Cardiac muscle cell (in vitro differentiated cells and primary cell): Measurements from ENCODE around the gene AP1S1. TPM values are rescaled to one million over a fixed set of nuclear protein-coding genes. Genes with fewer than 3 reads are reported as not detected.
A peak's percentile ranks its signal among the peaks of the same experiment; 100 is the strongest.

Experiments used
- DNase-seq, 2 donors: peaks; one replicate each; pipeline versions ENCODE4 v3.0.0 to v3.0.0-alpha.2; 2010 to 2017; ENCODE audit warnings: low read depth in 1 of 2, low spot score in 1 of 2
- H3K27ac ChIP-seq: fragments of 200-600 bp; sonication (generic); 2 replicates; pipeline ENCODE4 v1.5.1; 2016
- H3K27me3 ChIP-seq: fragments of 200-600 bp; sonication (generic); 2 replicates; pipeline ENCODE4 v1.6.0; 2016; ENCODE audit warnings: control low read depth
- H3K36me3 ChIP-seq: fragments of 200-600 bp; sonication (generic); 2 replicates; pipeline ENCODE4 v1.5.1; 2016; ENCODE audit warnings: control low read depth
- H3K4me1 ChIP-seq: fragments of 200-600 bp; sonication (generic); 2 replicates; pipeline ENCODE4 v1.8.1; 2017; ENCODE audit warnings: low read depth, mild to moderate bottlenecking, mixed run types
- H3K4me3 ChIP-seq: fragments of 200-600 bp; sonication (generic); 2 replicates; pipeline ENCODE4 v1.5.1; 2016; ENCODE audit warnings: mild to moderate bottlenecking
- H3K9me3 ChIP-seq: fragments of 200-600 bp; sonication (generic); 2 replicates; pipeline ENCODE4 v1.5.1; 2017; ENCODE audit warnings: low read depth, mild to moderate bottlenecking, control low read depth
- CTCF ChIP-seq: IDR thresholded peaks from 2 replicates; pipeline ENCODE4 v1.5.1; 2012; ENCODE audit warnings: low read depth, mild to moderate bottlenecking, low read length
- polyA plus RNA-seq: library from polyadenylated mRNA; unstranded; fragments of >200 nt; fragmentation: Nextera tagmentation; extraction: Ambion mirVana; gene quantifications from 2 replicates; pipeline ENCODE4 v1.2.1, GENCODE V29; 2016
- total RNA-seq: library from RNA; depleted of rRNA; stranded (reverse); fragments of >200 nt; gene quantifications from 2 replicates; pipeline ENCODE4 v1.2.3, GENCODE V29; 2016

The AP1S1 gene
- total and polyA plus RNA-seq, 2 experiments from 2014 or later: 10.1 to 51.5 TPM

- Histone ChIP-seq H3K4me3 (peak overlapping the region; percentile 13), H3K27me3 (peaks cover 74% of the 10 kb centered on the region), H3K4me1 (peaks cover 5% of the 10 kb centered on the region), H3K9me3 (no peaks in the 10 kb centered on the region), H3K36me3 (no peaks in the 10 kb centered on the region), H3K27ac (no peak overlapping the region)
- no peak for DNase-seq
- TF ChIP-seq CTCF: no peak
Measured at GRCh38 chr7:101179117-101179516, 24.8 kb downstream of the AP1S1 start.

- no peaks in the 10 kb centered on the region for H3K36me3 ChIP-seq
- peaks cover 71% of the 10 kb centered on the region for H3K27me3 ChIP-seq
- no peak for DNase-seq
- peaks cover 5% of the 10 kb centered on the region for H3K4me1 ChIP-seq
- H3K9me3 ChIP-seq: no peaks in the 10 kb centered on the region
- peak overlapping the region; percentile 15 for H3K4me3 ChIP-seq
- no peak for TF ChIP-seq CTCF
- no peak overlapping the region for H3K27ac ChIP-seq
Measured at GRCh38 chr7:101179713-101180112, 25.4 kb downstream of the AP1S1 start.

GRCh38 chr7:101180130-101180755 is 26.0 kb downstream of the AP1S1 start, which contains the start of gene NAT16:
NAT16 (minus strand) TSS chr7:101180293; CDS start chr7:101174807, 5,486 bp downstream.
- TF ChIP-seq CTCF: no peak
- no peak for DNase-seq
- H3K4me3 ChIP-seq: peak within 1 kb of the TSS; percentile 15

GRCh38 chr7:101185258-101185839 is 31.1 kb downstream of the AP1S1 start:
- no peak for TF ChIP-seq CTCF
- no peaks in the 10 kb centered on the region for H3K4me1 ChIP-seq
- no peak for DNase-seq

More at GRCh38 chr7:101180130-101180755, 26.0 kb downstream of the AP1S1 start, which contains the start of gene NAT16:
- H3K36me3 ChIP-seq: no peaks in the 10 kb centered on the region
- H3K9me3 ChIP-seq: no peaks in the 10 kb centered on the region
- H3K27me3 ChIP-seq: peaks cover 68% of the 10 kb centered on the region
- peaks cover 5% of the 10 kb centered on the region for H3K4me1 ChIP-seq
- no peak within 1 kb of the TSS for H3K27ac ChIP-seq

GRCh38 chr7:101186194-101186593 is 31.9 kb downstream of the AP1S1 start:
- Histone ChIP-seq H3K9me3 (no peaks in the 10 kb centered on the region), H3K4me3 (no peak overlapping the region), H3K27me3 (peaks cover 16% of the 10 kb centered on the region), H3K27ac (no peak overlapping the region), H3K4me1 (no peaks in the 10 kb centered on the region), H3K36me3 (no peaks in the 10 kb centered on the region)
- no peak for DNase-seq
- TF ChIP-seq CTCF: no peak

More at GRCh38 chr7:101185258-101185839, 31.1 kb downstream of the AP1S1 start:
- H3K27ac ChIP-seq: no peak overlapping the region
- H3K27me3 ChIP-seq: peaks cover 25% of the 10 kb centered on the region
- H3K9me3 ChIP-seq: no peaks in the 10 kb centered on the region
- H3K36me3 ChIP-seq: no peaks in the 10 kb centered on the region
- no peak overlapping the region for H3K4me3 ChIP-seq
